ENCODE measurements around the gene DACH1. TPM values are rescaled to one million over a fixed set of nuclear protein-coding genes. Genes with fewer than 3 reads are reported as not detected.

DACH1 gene
- total RNA-seq, 1 experiment from 2014 or later: 0.31 TPM

DNA sequence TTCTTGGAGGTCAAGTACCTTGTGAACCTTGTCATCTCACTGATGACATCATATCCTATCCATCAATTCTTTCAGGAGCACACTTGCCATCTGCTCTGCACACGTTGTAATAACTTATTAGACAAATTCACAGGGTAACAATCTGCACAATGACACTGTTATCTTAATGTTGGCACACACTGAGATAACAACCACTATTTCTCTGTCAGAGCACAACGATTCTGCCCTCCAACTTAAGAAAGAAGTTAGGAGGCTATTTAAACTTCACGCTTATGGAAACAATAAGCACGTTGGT lies 351.3 kb downstream of the DACH1 start:
- no peak for TF ChIP-seq CREB1 (CRISPR knock-in tag; IDR thresholded peaks at IDR 0.05)
- TF ChIP-seq, protein P1, sequence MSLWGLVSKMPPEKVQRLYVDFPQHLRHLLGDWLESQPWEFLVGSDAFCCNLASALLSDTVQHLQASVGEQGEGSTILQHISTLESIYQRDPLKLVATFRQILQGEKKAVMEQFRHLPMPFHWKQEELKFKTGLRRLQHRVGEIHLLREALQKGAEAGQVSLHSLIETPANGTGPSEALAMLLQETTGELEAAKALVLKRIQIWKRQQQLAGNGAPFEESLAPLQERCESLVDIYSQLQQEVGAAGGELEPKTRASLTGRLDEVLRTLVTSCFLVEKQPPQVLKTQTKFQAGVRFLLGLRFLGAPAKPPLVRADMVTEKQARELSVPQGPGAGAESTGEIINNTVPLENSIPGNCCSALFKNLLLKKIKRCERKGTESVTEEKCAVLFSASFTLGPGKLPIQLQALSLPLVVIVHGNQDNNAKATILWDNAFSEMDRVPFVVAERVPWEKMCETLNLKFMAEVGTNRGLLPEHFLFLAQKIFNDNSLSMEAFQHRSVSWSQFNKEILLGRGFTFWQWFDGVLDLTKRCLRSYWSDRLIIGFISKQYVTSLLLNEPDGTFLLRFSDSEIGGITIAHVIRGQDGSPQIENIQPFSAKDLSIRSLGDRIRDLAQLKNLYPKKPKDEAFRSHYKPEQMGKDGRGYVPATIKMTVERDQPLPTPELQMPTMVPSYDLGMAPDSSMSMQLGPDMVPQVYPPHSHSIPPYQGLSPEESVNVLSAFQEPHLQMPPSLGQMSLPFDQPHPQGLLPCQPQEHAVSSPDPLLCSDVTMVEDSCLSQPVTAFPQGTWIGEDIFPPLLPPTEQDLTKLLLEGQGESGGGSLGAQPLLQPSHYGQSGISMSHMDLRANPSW (CRISPR knock-in tag; conservative IDR thresholded peaks at IDR 0.05; ENCODE audit: low read depth): no peak
- no peak for TF ChIP-seq PRRX2 (CRISPR knock-in tag; IDR thresholded peaks at IDR 0.05)
- TF ChIP-seq ETV6 (CRISPR knock-in tag; IDR thresholded peaks at IDR 0.05): no peak
- TF ChIP-seq, protein P2, sequence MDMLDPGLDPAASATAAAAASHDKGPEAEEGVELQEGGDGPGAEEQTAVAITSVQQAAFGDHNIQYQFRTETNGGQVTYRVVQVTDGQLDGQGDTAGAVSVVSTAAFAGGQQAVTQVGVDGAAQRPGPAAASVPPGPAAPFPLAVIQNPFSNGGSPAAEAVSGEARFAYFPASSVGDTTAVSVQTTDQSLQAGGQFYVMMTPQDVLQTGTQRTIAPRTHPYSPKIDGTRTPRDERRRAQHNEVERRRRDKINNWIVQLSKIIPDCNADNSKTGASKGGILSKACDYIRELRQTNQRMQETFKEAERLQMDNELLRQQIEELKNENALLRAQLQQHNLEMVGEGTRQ (CRISPR knock-in tag; IDR thresholded peaks at IDR 0.05): no peak
- TF ChIP-seq FOXP1 (CRISPR knock-in tag; IDR thresholded peaks at IDR 0.05; ENCODE audit: borderline replicate concordance): no peak
- TF ChIP-seq ZNF423 (CRISPR knock-in tag; IDR thresholded peaks at IDR 0.05): no peak
- TF ChIP-seq MXD4 (CRISPR knock-in tag; IDR thresholded peaks at IDR 0.05; ENCODE audit: borderline replicate concordance): no peak
- TF ChIP-seq MYBL2 (CRISPR knock-in tag; IDR thresholded peaks at IDR 0.05): no peak
- TF ChIP-seq EMX1 (CRISPR knock-in tag; IDR thresholded peaks at IDR 0.05): no peak
- TF ChIP-seq, protein P3, sequence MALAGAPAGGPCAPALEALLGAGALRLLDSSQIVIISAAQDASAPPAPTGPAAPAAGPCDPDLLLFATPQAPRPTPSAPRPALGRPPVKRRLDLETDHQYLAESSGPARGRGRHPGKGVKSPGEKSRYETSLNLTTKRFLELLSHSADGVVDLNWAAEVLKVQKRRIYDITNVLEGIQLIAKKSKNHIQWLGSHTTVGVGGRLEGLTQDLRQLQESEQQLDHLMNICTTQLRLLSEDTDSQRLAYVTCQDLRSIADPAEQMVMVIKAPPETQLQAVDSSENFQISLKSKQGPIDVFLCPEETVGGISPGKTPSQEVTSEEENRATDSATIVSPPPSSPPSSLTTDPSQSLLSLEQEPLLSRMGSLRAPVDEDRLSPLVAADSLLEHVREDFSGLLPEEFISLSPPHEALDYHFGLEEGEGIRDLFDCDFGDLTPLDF (CRISPR knock-in tag; IDR thresholded peaks at IDR 0.05): no peak
- TF ChIP-seq, protein P4, sequence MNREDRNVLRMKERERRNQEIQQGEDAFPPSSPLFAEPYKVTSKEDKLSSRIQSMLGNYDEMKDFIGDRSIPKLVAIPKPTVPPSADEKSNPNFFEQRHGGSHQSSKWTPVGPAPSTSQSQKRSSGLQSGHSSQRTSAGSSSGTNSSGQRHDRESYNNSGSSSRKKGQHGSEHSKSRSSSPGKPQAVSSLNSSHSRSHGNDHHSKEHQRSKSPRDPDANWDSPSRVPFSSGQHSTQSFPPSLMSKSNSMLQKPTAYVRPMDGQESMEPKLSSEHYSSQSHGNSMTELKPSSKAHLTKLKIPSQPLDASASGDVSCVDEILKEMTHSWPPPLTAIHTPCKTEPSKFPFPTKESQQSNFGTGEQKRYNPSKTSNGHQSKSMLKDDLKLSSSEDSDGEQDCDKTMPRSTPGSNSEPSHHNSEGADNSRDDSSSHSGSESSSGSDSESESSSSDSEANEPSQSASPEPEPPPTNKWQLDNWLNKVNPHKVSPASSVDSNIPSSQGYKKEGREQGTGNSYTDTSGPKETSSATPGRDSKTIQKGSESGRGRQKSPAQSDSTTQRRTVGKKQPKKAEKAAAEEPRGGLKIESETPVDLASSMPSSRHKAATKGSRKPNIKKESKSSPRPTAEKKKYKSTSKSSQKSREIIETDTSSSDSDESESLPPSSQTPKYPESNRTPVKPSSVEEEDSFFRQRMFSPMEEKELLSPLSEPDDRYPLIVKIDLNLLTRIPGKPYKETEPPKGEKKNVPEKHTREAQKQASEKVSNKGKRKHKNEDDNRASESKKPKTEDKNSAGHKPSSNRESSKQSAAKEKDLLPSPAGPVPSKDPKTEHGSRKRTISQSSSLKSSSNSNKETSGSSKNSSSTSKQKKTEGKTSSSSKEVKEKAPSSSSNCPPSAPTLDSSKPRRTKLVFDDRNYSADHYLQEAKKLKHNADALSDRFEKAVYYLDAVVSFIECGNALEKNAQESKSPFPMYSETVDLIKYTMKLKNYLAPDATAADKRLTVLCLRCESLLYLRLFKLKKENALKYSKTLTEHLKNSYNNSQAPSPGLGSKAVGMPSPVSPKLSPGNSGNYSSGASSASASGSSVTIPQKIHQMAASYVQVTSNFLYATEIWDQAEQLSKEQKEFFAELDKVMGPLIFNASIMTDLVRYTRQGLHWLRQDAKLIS (CRISPR knock-in tag; IDR thresholded peaks at IDR 0.05; ENCODE audit: borderline replicate concordance): no peak
- TF ChIP-seq HMGA2 (CRISPR knock-in tag; IDR thresholded peaks at IDR 0.05): no peak
- TF ChIP-seq, protein P5, sequence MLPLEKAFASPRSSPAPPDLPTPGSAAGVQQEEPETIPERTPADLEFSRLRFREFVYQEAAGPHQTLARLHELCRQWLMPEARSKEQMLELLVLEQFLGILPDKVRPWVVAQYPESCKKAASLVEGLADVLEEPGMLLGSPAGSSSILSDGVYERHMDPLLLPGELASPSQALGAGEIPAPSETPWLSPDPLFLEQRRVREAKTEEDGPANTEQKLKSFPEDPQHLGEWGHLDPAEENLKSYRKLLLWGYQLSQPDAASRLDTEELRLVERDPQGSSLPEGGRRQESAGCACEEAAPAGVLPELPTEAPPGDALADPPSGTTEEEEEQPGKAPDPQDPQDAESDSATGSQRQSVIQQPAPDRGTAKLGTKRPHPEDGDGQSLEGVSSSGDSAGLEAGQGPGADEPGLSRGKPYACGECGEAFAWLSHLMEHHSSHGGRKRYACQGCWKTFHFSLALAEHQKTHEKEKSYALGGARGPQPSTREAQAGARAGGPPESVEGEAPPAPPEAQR (CRISPR knock-in tag; IDR thresholded peaks at IDR 0.05): no peak
- no peaks in the 10 kb centered on the region for H3K9me3 Mint-ChIP-seq
- no peak overlapping the region for H3K27ac Mint-ChIP-seq
- ChIA-PET CTCF (no interaction called here), POLR2A (no interaction called here)
- ATAC-seq: no peak
- DNase-seq (ENCODE audit: low spot score): no peak
- no peaks in the 10 kb centered on the region for H3K4me1 Mint-ChIP-seq
- H3K36me3 Mint-ChIP-seq: no peaks in the 10 kb centered on the region
- H3K27me3 Mint-ChIP-seq (ENCODE audit: low read depth): no peaks in the 10 kb centered on the region
- H3K4me3 Mint-ChIP-seq: no peak overlapping the region

DNA sequence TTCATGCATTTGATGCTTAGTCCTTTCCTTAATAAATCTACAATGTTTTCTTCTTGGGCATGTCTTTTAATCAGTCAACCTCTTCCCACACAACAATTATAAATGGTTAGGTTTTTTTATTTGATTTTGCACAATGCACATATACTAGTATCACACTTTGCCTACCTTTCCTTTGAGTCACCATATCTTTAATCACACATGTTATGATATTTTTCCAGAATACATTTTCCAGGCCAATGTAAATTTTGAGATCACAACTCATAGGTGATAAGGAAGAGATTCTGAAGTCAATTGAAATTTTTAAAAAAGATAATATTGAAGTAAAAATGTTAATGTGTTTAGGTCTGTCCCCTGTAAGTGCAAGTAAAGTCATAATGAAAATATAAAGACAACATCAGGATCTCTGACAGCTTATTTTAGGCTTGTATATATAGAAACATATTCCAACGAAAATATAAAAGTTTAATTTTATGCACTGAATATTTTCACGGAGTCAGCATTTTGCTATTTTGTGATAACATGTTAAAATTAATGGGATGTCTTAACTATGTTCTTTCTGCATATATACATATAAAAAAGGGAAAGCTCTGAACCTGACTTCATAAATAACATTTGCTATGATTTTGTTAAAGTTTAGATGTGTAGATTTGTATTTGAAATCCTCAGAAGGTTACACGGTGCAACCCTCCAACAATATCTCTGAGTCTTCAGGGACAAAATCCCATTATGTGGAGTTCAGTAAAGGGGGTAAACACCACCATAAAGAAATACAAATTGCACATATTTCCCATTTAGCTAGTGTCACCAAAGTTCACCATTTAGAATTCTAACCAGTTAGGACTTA lies 351.9 kb downstream of the DACH1 start:
- ATAC-seq: no peak
- CTCF ChIA-PET: no interaction called here

More for the DNA sequence above, 351.9 kb downstream of the DACH1 start:
- Mint-ChIP-seq H3K9me3 (no peaks in the 10 kb centered on the region), H3K4me3 (no peak overlapping the region), H3K36me3 (no peaks in the 10 kb centered on the region), H3K27me3 (ENCODE audit: low read depth) (no peaks in the 10 kb centered on the region), H3K27ac (no peak overlapping the region), H3K4me1 (no peaks in the 10 kb centered on the region)
- no peak for DNase-seq (ENCODE audit: low spot score)
- POLR2A ChIA-PET: no interaction called here
- TF ChIP-seq HMGA2 (CRISPR knock-in tag; IDR thresholded peaks at IDR 0.05): no peak
